Measurements from ENCODE around the gene CCDC89. TPM values are rescaled to one million over a fixed set of nuclear protein-coding genes. Genes with fewer than 3 reads are reported as not detected.
"Not testable (repeated sequence)": the region's sequence is repeated elsewhere in the genome, so short reads cannot be mapped to it uniquely, and the experiment has no call there.

CCDC89 gene
- total and polyA plus RNA-seq, 5 donors, result 0.42 to 1.0 (median 0.59) TPM

DNA sequence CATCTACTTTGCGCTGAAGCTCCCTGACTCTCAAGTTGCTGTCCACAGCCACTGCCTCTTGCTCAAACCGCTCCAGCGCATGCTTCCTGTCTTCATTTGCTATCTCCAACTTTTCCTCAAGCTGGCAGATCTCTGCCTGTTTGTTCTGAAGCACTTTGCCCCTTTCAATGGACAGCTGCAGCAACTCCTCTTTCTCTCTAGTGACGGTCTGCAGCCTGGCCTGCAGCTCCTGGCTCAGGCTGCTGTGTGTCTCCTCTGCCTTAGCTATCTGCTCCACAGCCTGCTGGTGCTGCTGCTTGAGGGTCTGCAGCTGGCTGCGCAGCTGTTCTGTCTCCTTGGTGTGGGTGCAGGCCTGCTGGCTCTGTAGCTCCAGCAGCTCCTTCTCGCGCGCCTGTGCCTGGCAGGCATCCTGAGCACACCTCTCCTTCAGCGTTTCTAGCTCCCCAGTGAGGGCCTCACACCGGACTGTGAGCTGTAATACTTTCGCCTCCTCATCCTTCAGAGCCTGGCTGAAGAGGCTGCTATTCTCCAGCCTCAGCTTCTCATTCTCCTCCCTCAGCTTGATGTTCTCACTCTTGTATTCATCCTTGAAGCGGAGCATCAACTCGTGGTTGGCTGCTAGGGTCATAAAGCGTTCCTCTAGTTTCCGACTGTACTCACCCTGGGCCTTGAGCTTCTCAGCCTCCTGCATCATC lies 723 bp downstream of the CCDC89 start:
- H3K4me1 ChIP-seq (ENCODE audit: control insufficient read depth, insufficient read depth, low read length), result peaks cover 5% of the 10 kb centered on the region
- intact Hi-C loops (cut with DNase I), result no loop called here
- peak overlapping the region; percentile 53 for H3K4me3 ChIP-seq (ENCODE audit: low read length)
- peak overlapping the region; percentile 65 for H3K27ac ChIP-seq (ENCODE audit: low read length)
- ATAC-seq (peak in 1 of 2 donors; percentile 2), DNase-seq (peak; percentile 24 to 65 (median 61))
- 51% methylated on average over 15 of the region's 15 CpGs for WGBS
- H3K27me3 ChIP-seq (ENCODE audit: control insufficient read depth, insufficient read depth), result no peaks in the 10 kb centered on the region
- no peaks in the 10 kb centered on the region for H3K9me3 ChIP-seq (ENCODE audit: control insufficient read depth, low read length)

GRCh38 chr11:85682330-85683305 lies 3.4 kb downstream of the CCDC89 start:
- Histone ChIP-seq H3K9me3 (ENCODE audit: control insufficient read depth, low read length) (no peaks in the 10 kb centered on the region), H3K4me1 (ENCODE audit: control insufficient read depth, insufficient read depth, low read length) (peaks cover 5% of the 10 kb centered on the region), H3K4me3 (ENCODE audit: low read length) (peak overlapping the region; percentile 78), H3K27me3 (ENCODE audit: control insufficient read depth, insufficient read depth) (no peaks in the 10 kb centered on the region), H3K27ac (ENCODE audit: low read length) (no peak overlapping the region)
- WGBS, result 26% methylated on average over 43 of the region's 43 CpGs
- ATAC-seq, result peak; percentile 74 to 75
- DNase-seq, result peak; percentile 81 to 94 (median 93)
- intact Hi-C loops (cut with DNase I), result no loop called here

GRCh38 chr11:85680897-85681296 lies 5.1 kb downstream of the CCDC89 start:
- Histone ChIP-seq H3K4me3 (ENCODE audit: low read length) (no peak overlapping the region), H3K4me1 (ENCODE audit: control insufficient read depth, insufficient read depth, low read length) (peaks cover 5% of the 10 kb centered on the region), H3K27ac (ENCODE audit: low read length) (no peak overlapping the region), H3K27me3 (ENCODE audit: control insufficient read depth, insufficient read depth) (no peaks in the 10 kb centered on the region), H3K9me3 (ENCODE audit: control insufficient read depth, low read length) (no peaks in the 10 kb centered on the region)
- ATAC-seq (no peak), DNase-seq (no peak)
- intact Hi-C loops (cut with DNase I), result no loop called here
- 65% methylated on average over 1 of the region's 1 CpG for WGBS

- Histone ChIP-seq H3K27me3 (ENCODE audit: control insufficient read depth, insufficient read depth) (no peaks in the 10 kb centered on the region), H3K4me3 (ENCODE audit: low read length) (no peak overlapping the region), H3K4me1 (ENCODE audit: control insufficient read depth, insufficient read depth, low read length) (no peaks in the 10 kb centered on the region), H3K27ac (ENCODE audit: low read length) (no peak overlapping the region), H3K9me3 (ENCODE audit: control insufficient read depth, low read length) (no peaks in the 10 kb centered on the region)
- intact Hi-C loops (cut with DNase I), result no loop called here
- DNase-seq (no peak), ATAC-seq (no peak)
- whole genome bisulfite sequencing, result 58% methylated on average over 4 of the region's 4 CpGs
These were observed 6.4 kb downstream of the CCDC89 start for GRCh38 chr11:85679576-85679975.

- H3K27ac ChIP-seq (ENCODE audit: low read length), result no peak overlapping the region
- no peaks in the 10 kb centered on the region for H3K27me3 ChIP-seq (ENCODE audit: control insufficient read depth, insufficient read depth)
- intact Hi-C loops (cut with DNase I), result no loop called here
- ATAC-seq, result no peak
- H3K9me3 ChIP-seq (ENCODE audit: control insufficient read depth, low read length), result no peaks in the 10 kb centered on the region
- H3K4me3 ChIP-seq (ENCODE audit: low read length), result no peak overlapping the region
- whole genome bisulfite sequencing, result 87% methylated on average over 3 of the region's 3 CpGs
- no peaks in the 10 kb centered on the region for H3K4me1 ChIP-seq (ENCODE audit: control insufficient read depth, insufficient read depth, low read length)
- DNase-seq, result no peak
These were observed 12.6 kb downstream of the CCDC89 start for GRCh38 chr11:85673393-85673792.

GRCh38 chr11:85672105-85672902 lies 13.7 kb downstream of the CCDC89 start:
- Histone ChIP-seq H3K27me3 (ENCODE audit: control insufficient read depth, insufficient read depth) (no peaks in the 10 kb centered on the region), H3K27ac (ENCODE audit: low read length) (no peak overlapping the region), H3K9me3 (ENCODE audit: control insufficient read depth, low read length) (no peaks in the 10 kb centered on the region), H3K4me3 (ENCODE audit: low read length) (no peak overlapping the region), H3K4me1 (ENCODE audit: control insufficient read depth, insufficient read depth, low read length) (no peaks in the 10 kb centered on the region)
- intact Hi-C loops (cut with DNase I), result no loop called here
- DNase-seq, result no peak
- WGBS, result 87% methylated on average over 8 of the region's 8 CpGs
- no peak for ATAC-seq

DNA sequence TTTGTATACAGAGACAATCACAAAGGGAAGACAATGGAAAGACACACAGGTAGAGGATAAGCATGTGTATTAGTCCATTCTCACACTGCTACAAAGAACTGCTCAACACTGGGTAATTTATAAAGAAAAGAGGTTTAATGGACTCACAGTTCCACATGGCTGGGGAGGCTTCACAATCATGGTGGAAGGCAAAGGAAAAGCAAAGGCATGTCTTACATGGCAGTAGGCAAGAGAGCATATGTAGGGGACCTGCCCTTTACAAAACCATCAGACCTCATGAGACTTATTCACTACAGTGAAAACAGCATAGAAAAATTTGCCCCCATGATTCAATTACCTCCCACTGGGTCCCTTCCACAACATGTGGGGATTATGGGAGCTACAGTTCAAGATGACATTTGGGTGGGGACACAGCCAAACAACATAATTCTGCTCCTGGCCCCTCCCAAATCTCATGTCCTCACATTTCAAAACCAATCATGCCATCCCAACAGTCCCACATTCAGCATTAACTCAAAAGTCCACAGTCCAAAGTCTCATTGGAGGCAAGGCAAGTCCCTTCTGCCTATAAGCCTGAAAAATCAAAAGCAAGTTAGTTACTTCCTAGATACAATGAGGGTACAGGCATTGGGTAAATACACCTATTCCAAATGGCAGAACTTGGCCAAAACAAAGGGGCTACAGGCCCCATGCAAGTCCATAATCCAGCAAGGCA lies 14.9 kb downstream of the CCDC89 start:
- H3K9me3 ChIP-seq (ENCODE audit: control insufficient read depth, low read length); H3K27me3 ChIP-seq (ENCODE audit: control insufficient read depth, insufficient read depth); H3K4me3 ChIP-seq (ENCODE audit: low read length); DNase-seq; H3K4me1 ChIP-seq (ENCODE audit: control insufficient read depth, insufficient read depth, low read length); ATAC-seq; intact Hi-C loops (cut with DNase I); H3K27ac ChIP-seq (ENCODE audit: low read length): not testable (repeated sequence)

- intact Hi-C loops (cut with DNase I), result no loop called here
- DNase-seq (no peak), ATAC-seq (no peak)
- no peaks in the 10 kb centered on the region for H3K9me3 ChIP-seq (ENCODE audit: control insufficient read depth, low read length)
- no peaks in the 10 kb centered on the region for H3K27me3 ChIP-seq (ENCODE audit: control insufficient read depth, insufficient read depth)
- no peak overlapping the region for H3K27ac ChIP-seq (ENCODE audit: low read length)
- H3K4me3 ChIP-seq (ENCODE audit: low read length), result no peak overlapping the region
- 94% methylated on average over 1 of the region's 1 CpG for WGBS
- no peaks in the 10 kb centered on the region for H3K4me1 ChIP-seq (ENCODE audit: control insufficient read depth, insufficient read depth, low read length)
These were observed 17.8 kb downstream of the CCDC89 start for GRCh38 chr11:85668157-85668556.

DNA sequence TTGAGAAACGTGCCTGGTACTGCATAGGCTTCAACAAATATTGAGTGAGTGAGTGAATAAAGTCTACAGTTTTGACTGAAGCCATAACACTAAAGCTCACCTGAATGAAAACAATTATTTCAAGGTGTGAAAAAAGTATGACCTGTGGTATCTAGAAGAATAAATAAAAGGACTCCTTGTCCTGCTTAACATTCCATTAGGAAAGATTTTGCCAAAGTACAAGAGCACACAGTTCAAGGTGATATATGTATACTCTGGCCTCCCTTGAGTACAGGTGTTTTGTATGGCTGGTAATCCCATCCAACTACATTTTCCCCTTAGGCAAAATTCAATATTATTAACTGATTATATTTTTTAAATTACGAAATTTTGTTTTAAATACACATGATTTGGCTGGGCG lies 19.3 kb downstream of the CCDC89 start:
- 93% methylated on average over 3 of the region's 3 CpGs for WGBS
- H3K27me3 ChIP-seq (ENCODE audit: control insufficient read depth, insufficient read depth), result no peaks in the 10 kb centered on the region
- ATAC-seq, result no peak
- H3K9me3 ChIP-seq (ENCODE audit: control insufficient read depth, low read length), result no peaks in the 10 kb centered on the region
- H3K27ac ChIP-seq (ENCODE audit: low read length), result no peak overlapping the region
- intact Hi-C loops (cut with DNase I), result no loop called here
- H3K4me3 ChIP-seq (ENCODE audit: low read length), result no peak overlapping the region
- H3K4me1 ChIP-seq (ENCODE audit: control insufficient read depth, insufficient read depth, low read length), result no peaks in the 10 kb centered on the region
- DNase-seq, result no peak

DNA sequence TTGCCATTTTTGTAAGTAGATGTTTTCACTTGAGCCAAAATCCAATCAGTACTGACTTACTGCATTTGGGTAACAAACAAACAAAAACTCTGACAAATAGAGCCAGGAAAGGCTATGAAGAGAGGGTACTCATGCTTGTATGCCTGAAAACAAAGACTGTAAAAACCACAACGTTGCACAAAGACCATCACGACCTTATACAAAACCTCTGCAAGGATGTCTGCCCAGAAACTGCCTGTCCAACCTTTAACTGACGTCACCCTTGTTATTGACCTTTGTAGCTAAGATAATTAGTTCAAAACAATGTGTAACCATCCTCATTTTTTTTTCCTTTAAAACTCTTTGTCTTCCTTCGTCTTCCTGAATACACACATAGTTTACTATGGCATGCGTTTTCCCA lies 20.3 kb downstream of the CCDC89 start:
- Histone ChIP-seq H3K27me3 (ENCODE audit: control insufficient read depth, insufficient read depth) (no peaks in the 10 kb centered on the region), H3K27ac (ENCODE audit: low read length) (no peak overlapping the region), H3K9me3 (ENCODE audit: control insufficient read depth, low read length) (no peaks in the 10 kb centered on the region), H3K4me3 (ENCODE audit: low read length) (no peak overlapping the region), H3K4me1 (ENCODE audit: control insufficient read depth, insufficient read depth, low read length) (no peaks in the 10 kb centered on the region)
- DNase-seq (no peak), ATAC-seq (no peak)
- 76% methylated on average over 5 of the region's 5 CpGs for WGBS
- intact Hi-C loops (cut with DNase I), result loop anchor here in 1 of 4 donors (2.0 kb wide), 1 partner anchor 37 kb away; the partner anchor contains the start of gene TMEM126B

All from right cardiac atrium (tissue), 5 donors.